GM12872 (cell line): Measurements from ENCODE around the gene NCKAP5.

Source experiments
- TF ChIP-seq, protein P1 (sequence below): IDR thresholded peaks from 3 replicates; pipeline ENCODE4 v1.5.1; 2011; ENCODE audit warnings: low read depth, mild to moderate bottlenecking, low read length, moderate library complexity; ENCODE audit not compliant: insufficient read depth

The NCKAP5 gene

DNA sequence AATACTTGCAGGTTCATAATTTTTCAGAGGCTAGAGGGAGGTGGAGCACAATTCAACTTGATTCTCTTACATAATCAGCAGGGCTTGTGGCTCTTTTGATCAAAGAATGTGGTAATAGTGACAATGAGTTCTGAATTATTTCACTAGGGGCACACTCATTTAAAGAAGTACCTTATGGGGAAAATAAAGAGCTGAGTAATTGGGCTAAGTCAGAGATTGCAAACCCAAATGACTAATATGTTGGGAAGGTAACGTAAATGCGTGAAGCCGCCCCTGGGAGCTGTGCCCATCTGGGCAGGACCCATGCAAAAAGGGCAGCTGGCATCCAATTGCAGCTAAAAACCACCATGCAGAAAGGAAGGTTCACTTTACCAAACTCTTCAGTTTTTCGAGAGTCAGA is 35.3 kb downstream of the NCKAP5 start:
- TF ChIP-seq, protein P1, sequence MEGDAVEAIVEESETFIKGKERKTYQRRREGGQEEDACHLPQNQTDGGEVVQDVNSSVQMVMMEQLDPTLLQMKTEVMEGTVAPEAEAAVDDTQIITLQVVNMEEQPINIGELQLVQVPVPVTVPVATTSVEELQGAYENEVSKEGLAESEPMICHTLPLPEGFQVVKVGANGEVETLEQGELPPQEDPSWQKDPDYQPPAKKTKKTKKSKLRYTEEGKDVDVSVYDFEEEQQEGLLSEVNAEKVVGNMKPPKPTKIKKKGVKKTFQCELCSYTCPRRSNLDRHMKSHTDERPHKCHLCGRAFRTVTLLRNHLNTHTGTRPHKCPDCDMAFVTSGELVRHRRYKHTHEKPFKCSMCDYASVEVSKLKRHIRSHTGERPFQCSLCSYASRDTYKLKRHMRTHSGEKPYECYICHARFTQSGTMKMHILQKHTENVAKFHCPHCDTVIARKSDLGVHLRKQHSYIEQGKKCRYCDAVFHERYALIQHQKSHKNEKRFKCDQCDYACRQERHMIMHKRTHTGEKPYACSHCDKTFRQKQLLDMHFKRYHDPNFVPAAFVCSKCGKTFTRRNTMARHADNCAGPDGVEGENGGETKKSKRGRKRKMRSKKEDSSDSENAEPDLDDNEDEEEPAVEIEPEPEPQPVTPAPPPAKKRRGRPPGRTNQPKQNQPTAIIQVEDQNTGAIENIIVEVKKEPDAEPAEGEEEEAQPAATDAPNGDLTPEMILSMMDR = no peak

DNA sequence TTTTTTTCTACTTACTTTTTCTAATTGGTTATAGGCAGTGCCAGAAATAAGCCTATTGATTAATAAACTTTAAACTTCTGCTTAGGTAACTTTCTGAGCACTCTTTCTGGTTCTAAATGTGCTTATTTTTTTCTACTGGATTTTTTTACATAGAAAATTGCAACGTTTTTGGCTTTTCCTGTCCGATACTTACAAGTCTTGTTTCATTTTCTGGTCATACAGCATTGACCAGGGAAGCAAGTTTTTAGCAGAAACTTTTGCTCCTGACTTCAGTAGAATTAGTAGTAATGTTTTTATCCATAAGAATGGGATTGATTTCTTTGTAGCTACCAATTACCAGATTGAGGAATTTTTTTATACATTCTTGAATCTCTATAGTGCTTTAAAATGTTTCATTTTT is 36.9 kb downstream of the NCKAP5 start:
- TF ChIP-seq, protein P1 = no peak

DNA sequence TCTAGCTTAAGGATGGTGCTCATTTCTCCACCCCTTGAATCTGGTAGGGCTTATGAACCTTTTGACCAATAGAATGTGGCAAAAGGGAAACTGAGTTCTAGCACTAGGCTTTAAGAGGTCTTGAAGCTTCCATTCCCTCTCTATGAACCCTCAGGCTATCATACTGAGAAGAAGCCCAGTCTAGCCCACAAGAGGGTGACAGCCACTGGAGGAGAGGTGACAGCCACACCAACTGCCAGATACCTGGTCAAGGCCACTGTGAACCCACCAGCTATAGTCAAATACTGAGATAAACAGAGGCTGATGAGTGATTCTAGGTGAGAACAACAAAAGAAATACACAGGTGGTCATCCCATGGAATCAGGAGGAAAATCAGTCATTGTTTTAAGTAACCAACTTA is 37.6 kb downstream of the NCKAP5 start:
- TF ChIP-seq, protein P1 = no peak

DNA sequence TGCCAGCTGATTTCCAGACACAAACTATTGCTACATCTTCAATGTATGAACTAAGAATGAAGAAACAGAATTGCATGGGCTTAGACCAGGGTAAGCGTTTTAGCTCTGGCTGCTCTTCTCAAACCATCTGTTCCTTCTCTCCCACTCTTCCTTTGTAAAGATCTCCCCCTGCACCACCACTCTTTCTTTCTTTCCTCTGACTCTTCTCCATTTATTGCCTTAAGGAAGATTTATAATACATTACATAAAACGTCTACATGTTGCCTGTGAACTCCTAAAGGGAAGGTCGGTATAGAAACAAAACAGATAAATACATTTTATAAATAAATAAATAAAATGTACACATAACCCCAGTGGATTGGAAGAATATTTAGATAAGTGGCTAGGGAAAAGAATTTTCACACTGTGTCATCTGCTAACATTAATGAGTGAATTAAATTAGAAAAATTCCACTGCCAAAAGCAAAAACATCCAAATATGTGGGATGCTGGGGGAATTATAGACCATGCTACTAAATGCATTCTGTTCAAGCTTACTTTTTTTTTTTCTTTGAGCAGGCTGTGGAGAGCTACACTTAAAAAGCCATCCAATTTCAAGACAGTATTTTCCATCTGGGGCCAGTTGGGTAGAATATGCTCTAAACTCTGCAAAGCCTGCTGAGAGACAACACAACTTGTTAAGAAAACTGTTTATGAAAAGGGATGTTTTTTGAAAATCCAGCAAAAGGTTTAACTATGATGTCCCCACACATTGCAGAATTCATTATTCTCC is 41.5 kb downstream of the NCKAP5 start:
- TF ChIP-seq, protein P1 = no peak

DNA sequence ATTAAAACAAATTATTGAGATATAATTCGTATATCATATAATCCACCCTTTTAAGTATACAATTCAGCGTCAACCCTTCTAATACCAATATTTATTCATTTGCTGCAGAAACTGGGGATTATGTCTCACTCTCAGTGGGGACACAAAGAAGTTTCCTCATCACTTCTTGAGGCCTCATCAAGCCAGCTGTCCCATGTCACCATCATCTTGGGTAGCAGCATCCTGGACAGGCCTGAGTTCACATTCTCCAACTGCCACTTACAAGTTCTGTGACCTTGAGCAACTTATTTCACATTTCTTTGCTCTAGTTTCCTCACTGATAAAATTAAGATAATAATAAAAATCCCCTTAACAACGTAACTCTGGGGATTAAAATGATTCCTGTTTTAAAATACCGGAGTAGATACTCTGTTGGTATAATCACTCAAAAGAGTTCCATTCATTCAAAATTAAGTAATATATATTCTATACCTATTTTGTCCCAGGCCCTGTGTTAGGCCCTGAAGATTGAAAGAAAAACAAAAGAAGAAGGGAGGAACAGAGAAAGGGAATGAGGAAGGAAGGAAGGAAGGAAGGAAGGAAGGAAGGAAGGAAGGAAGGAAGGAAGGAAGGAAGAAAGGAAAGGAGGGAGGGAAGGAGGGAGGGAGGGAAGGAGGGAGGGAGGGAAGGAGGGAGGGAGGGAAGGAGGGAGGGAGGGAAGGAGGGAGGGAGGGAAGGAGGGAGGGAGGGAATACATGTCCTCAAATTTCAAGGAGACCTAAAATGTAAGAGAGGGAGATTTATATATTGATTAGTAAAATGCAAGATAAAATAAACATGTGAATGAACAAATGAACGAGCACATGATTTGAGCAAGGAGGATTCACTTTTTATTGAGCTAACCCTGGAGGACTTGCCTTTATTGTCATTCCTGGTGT is 42.4 kb downstream of the NCKAP5 start:
- TF ChIP-seq, protein P1 = no peak

DNA sequence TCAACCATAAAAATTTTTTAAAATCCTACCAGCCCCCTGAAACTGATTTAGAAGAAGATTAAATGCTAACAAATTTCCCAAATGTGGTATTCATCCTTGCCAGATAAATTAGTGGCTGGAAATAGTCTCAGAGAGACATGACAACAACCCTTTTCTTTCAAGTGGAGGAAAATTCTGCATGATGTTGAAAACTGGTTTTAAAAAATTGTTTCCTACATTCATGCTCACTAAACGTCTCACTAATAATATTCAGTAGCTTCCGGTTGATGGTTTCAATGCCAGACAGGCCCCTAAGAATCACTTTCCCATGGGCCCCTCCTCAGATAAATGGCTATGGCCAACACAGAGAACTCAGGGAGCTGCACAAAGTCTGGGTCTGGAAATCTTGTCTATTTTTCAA is 43.2 kb downstream of the NCKAP5 start:
- TF ChIP-seq, protein P1 = no peak

DNA sequence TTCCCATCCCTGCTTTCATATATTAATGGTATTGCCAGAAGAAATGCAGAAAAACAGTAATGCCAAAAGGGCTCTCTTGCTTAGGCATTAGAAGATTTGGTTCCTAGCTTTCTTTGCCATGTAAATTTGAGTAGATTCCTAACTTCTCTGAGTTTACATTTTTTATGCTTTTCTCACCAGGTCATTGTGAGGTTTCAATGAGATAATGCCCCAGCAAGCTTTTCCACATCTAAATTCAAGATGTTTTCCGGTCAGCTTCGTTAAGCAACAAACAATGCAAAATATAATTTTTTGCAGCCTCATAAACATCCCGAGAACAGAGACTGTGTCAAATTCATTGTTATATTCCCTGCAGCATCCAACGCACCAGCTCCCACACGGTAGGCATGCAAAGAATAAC is 44.9 kb downstream of the NCKAP5 start:
- TF ChIP-seq, protein P1 = no peak
